Measurements from ENCODE around the gene TBL1XR1.

TBL1XR1 gene

GRCh38 chr3:177109688-177110330 is 87.5 kb downstream of the TBL1XR1 start:
- DNase-seq (ENCODE audit: low spot score) = no peak

GRCh38 chr3:177108648-177109047 is 88.6 kb downstream of the TBL1XR1 start:
- DNase-seq (ENCODE audit: low spot score) = no peak

GRCh38 chr3:177107461-177108239 is 89.6 kb downstream of the TBL1XR1 start:
- DNase-seq (ENCODE audit: low spot score) = no peak

- no peak for DNase-seq (ENCODE audit: low spot score)
Observed at GRCh38 chr3:177106594-177106993, 90.7 kb downstream of the TBL1XR1 start.

- no peak for DNase-seq (ENCODE audit: low spot score)
Observed at GRCh38 chr3:177106184-177106583, 91.1 kb downstream of the TBL1XR1 start.

GRCh38 chr3:177105623-177106022 is 91.7 kb downstream of the TBL1XR1 start:
- no peak for DNase-seq (ENCODE audit: low spot score)

GRCh38 chr3:177104299-177104992 is 92.8 kb downstream of the TBL1XR1 start:
- no peak for DNase-seq (ENCODE audit: low spot score)

- DNase-seq (ENCODE audit: low spot score) = peak; percentile 3
Observed at GRCh38 chr3:177102553-177102952, 94.7 kb downstream of the TBL1XR1 start.

GRCh38 chr3:177098551-177098950 is 98.7 kb downstream of the TBL1XR1 start:
- DNase-seq (ENCODE audit: low spot score) = no peak

GRCh38 chr3:177096615-177097014 is 100.7 kb downstream of the TBL1XR1 start:
- DNase-seq (ENCODE audit: low spot score) = no peak

- DNase-seq (ENCODE audit: low spot score) = no peak
Observed at GRCh38 chr3:177093966-177094365, 103.3 kb downstream of the TBL1XR1 start.

- DNase-seq (ENCODE audit: low spot score) = no peak
Observed at GRCh38 chr3:177089901-177090300, 107.4 kb downstream of the TBL1XR1 start.

- no peak for DNase-seq (ENCODE audit: low spot score)
Observed at GRCh38 chr3:177089110-177089509, 108.2 kb downstream of the TBL1XR1 start.

- no peak for DNase-seq (ENCODE audit: low spot score)
Observed at GRCh38 chr3:177085794-177086193, 111.5 kb downstream of the TBL1XR1 start.

- DNase-seq (ENCODE audit: low spot score) = no peak
Observed at GRCh38 chr3:177084616-177085015, 112.7 kb downstream of the TBL1XR1 start.

- DNase-seq (ENCODE audit: low spot score) = no peak
Observed at GRCh38 chr3:177080122-177080521, 117.2 kb downstream of the TBL1XR1 start.

GRCh38 chr3:177079684-177080083 is 117.6 kb downstream of the TBL1XR1 start:
- no peak for DNase-seq (ENCODE audit: low spot score)

- DNase-seq (ENCODE audit: low spot score) = no peak
Observed at GRCh38 chr3:177071496-177072156, 125.7 kb downstream of the TBL1XR1 start.

- DNase-seq (ENCODE audit: low spot score) = peak; percentile 24
Observed at GRCh38 chr3:177069514-177070329, 127.6 kb downstream of the TBL1XR1 start.

- no peak for DNase-seq (ENCODE audit: low spot score)
Observed at GRCh38 chr3:177068967-177069366, 128.3 kb downstream of the TBL1XR1 start.

- no peak for DNase-seq (ENCODE audit: low spot score)
Observed at GRCh38 chr3:177066068-177066467, 131.2 kb downstream of the TBL1XR1 start.
